K562 (cell line): ENCODE measurements around the gene TAL1. TPM values are rescaled to one million over a fixed set of nuclear protein-coding genes. Genes with fewer than 3 reads are reported as not detected.

Source experiments
- ADNP ChIP-seq: fragments of 200-800 bp; sonication (Bioruptor generic); IDR thresholded peaks from 2 replicates; pipeline ENCODE4 v1.6.1; 2016; ENCODE audit warnings: missing genetic modification characterization, missing compliant biosample characterization
- ETS2 ChIP-seq: IDR thresholded peaks from 2 replicates; pipeline ENCODE4 v1.6.1; 2016; ENCODE audit warnings: borderline replicate concordance, missing genetic modification characterization, mild to moderate bottlenecking, moderate library complexity, missing compliant biosample characterization; ENCODE audit not compliant: poor library complexity, severe bottlenecking
- HDAC1 ChIP-seq, 2 experiments: fragments of 450-650 bp; IDR thresholded peaks; 2 replicates each; pipeline ENCODE4 v1.6.1; 2016 to 2017; ENCODE audit warnings: inconsistent platforms in 1 of 2, mild to moderate bottlenecking in 1 of 2, moderate library complexity in 1 of 2
- HDAC3 ChIP-seq: fragments of 450-650 bp; IDR thresholded peaks from 2 replicates; pipeline ENCODE4 v1.6.1; 2018; ENCODE audit warnings: borderline replicate concordance, mild to moderate bottlenecking, moderate library complexity; ENCODE audit not compliant: partially characterized antibody
- HNRNPH1 ChIP-seq: fragments of 200-400 bp; formaldehyde crosslinking; optimal IDR thresholded peaks from 2 replicates; pipeline ENCODE3; 2017; ENCODE audit warnings: low read depth, mild to moderate bottlenecking, low read length, moderate library complexity
- HNRNPL ChIP-seq: fragments of 200-400 bp; formaldehyde crosslinking; IDR thresholded peaks from 2 replicates; pipeline ENCODE4 v1.6.1; 2017; ENCODE audit warnings: low read depth, mild to moderate bottlenecking, low read length
- ILK ChIP-seq: fragments of 450-650 bp; IDR thresholded peaks from 2 replicates; pipeline ENCODE4 v1.6.1; 2016; ENCODE audit warnings: missing genetic modification characterization, low read depth, mild to moderate bottlenecking, missing compliant biosample characterization, moderate library complexity, borderline replicate concordance
- JUN ChIP-seq, 2 experiments: sonication (generic) in 1 of 2; formaldehyde crosslinking in 1 of 2; IDR thresholded peaks; 2 replicates each; pipeline versions ENCODE4 v1.6.1 to v1.8.0; 2012 to 2022; ENCODE audit warnings: borderline replicate concordance in 2 of 2, mild to moderate bottlenecking in 2 of 2, improper control_type of control experiment in 1 of 2, low read depth in 1 of 2, low read length in 1 of 2, missing genetic modification reagents in 1 of 2
- MTA3 ChIP-seq: fragments of 450-650 bp; formaldehyde crosslinking; IDR thresholded peaks from 2 replicates; pipeline ENCODE4 v1.6.1; 2017; ENCODE audit warnings: mild to moderate bottlenecking, borderline replicate concordance
- NCOA1 ChIP-seq: fragments of 450-650 bp; IDR thresholded peaks from 2 replicates; pipeline ENCODE4 v1.6.1; 2016; ENCODE audit warnings: low read depth
- NUFIP1 ChIP-seq: fragments of 450-650 bp; IDR thresholded peaks from 2 replicates; pipeline ENCODE4 v1.6.1; 2018; ENCODE audit not compliant: partially characterized antibody
- PCBP1 ChIP-seq: fragments of 200-400 bp; formaldehyde crosslinking; IDR thresholded peaks from 2 replicates; pipeline ENCODE4 v1.6.1; 2018; ENCODE audit warnings: mild to moderate bottlenecking, low read depth, low read length; ENCODE audit not compliant: poor library complexity, severe bottlenecking
- POLR2G ChIP-seq: fragments of 200-400 bp; formaldehyde crosslinking; IDR thresholded peaks from 2 replicates; pipeline ENCODE4 v1.6.1; 2017; ENCODE audit warnings: low read depth, mild to moderate bottlenecking, antibody characterized with exemption, low read length, moderate library complexity
- POLR3G ChIP-seq: IDR thresholded peaks from 2 replicates; pipeline ENCODE4 v1.6.1; 2011; ENCODE audit not compliant: insufficient read length, insufficient replicate concordance; ENCODE audit errors: extremely low read depth
- RAD21 ChIP-seq, 2 experiments: fragments of 250-450 bp in 1 of 2; fragments of 450-650 bp in 1 of 2; sonication (Bioruptor Pico) in 1 of 2; formaldehyde crosslinking in 1 of 2; IDR thresholded peaks in 1 of 2; conservative IDR thresholded peaks in 1 of 2; 2 replicates each; pipeline versions ENCODE4 v1.4.0 to v1.8.0; 2020 to 2022; ENCODE audit warnings: mild to moderate bottlenecking in 2 of 2, moderate library complexity in 1 of 2
- RBBP5 ChIP-seq: fragments of 200-600 bp; sonication (generic); IDR thresholded peaks from 2 replicates; pipeline ENCODE4 v1.6.1; 2012; ENCODE audit warnings: borderline replicate concordance, mild to moderate bottlenecking, low read length, control low read depth, inconsistent platforms; ENCODE audit not compliant: insufficient read depth, poor library complexity, severe bottlenecking
- RBM25 ChIP-seq: fragments of 200-400 bp; formaldehyde crosslinking; IDR thresholded peaks from 2 replicates; pipeline ENCODE4 v1.6.1; 2018; ENCODE audit warnings: low read length, low read depth, moderate library complexity; ENCODE audit not compliant: severe bottlenecking
- SAP30 ChIP-seq: fragments of 200-600 bp; sonication (generic); IDR thresholded peaks from 2 replicates; pipeline ENCODE4 v1.6.1; 2012; ENCODE audit warnings: borderline replicate concordance, low read depth, mild to moderate bottlenecking, moderate library complexity, low read length, control low read depth, inconsistent platforms; ENCODE audit not compliant: insufficient read depth, poor library complexity, severe bottlenecking
- SP1 ChIP-seq: sonication (generic); formaldehyde crosslinking; IDR thresholded peaks from 2 replicates; pipeline ENCODE4 v1.8.1; 2022; ENCODE audit warnings: mild to moderate bottlenecking, missing genetic modification reagents
- TAL1 ChIP-seq: fragments of 450-650 bp; IDR thresholded peaks from 2 replicates; pipeline ENCODE4 v1.6.1; 2016; ENCODE audit warnings: mild to moderate bottlenecking
- ZBTB1 ChIP-seq: sonication (generic); formaldehyde crosslinking; IDR thresholded peaks from 2 replicates; pipeline ENCODE4 v1.8.1; 2023; ENCODE audit warnings: missing genetic modification reagents, low read depth, mild to moderate bottlenecking, borderline replicate concordance
- ZKSCAN8 ChIP-seq: fragments of 200-800 bp; sonication (Bioruptor generic); IDR thresholded peaks from 2 replicates; pipeline ENCODE4 v1.6.1; 2016; ENCODE audit warnings: missing genetic modification characterization, missing compliant biosample characterization
- ZNF561 ChIP-seq: fragments of 450-650 bp; formaldehyde crosslinking; conservative IDR thresholded peaks from 2 replicates; pipeline ENCODE4 v1.4.0; 2020; ENCODE audit warnings: mild to moderate bottlenecking, moderate library complexity
- ZNF644 ChIP-seq: fragments of 200-800 bp; sonication (Bioruptor generic); IDR thresholded peaks from 2 replicates; pipeline ENCODE4 v1.6.1; 2016; ENCODE audit warnings: low read depth, missing genetic modification characterization, missing compliant biosample characterization
- polyA plus RNA-seq, 8 experiments: library from polyadenylated mRNA; depleted of rRNA in 4 of 8; stranded (reverse) in 5 of 8; unstranded in 3 of 8; fragments of >200 nt; fragmentation: Nextera tagmentation in 2 of 8; fragmentation: Illumina TruSeq in 1 of 8; extraction: Ambion mirVana in 2 of 8; extraction: Trizol in 1 of 8; gene quantifications; 2 replicates each; pipeline versions ENCODE4 v1.2.1 to v1.2.3, GENCODE V29; 2011 to 2014; ENCODE audit warnings: inconsistent platforms in 1 of 8, missing spikeins in 1 of 8
- total RNA-seq, 7 experiments: library from RNA; depleted of rRNA in 6 of 7; stranded (reverse); fragments of >200 nt in 6 of 7; fragmentation: Illumina TruSeq in 2 of 7; extraction: Trizol in 2 of 7; gene quantifications; 2 replicates each; pipeline versions ENCODE4 v1.2.1 to v1.2.3, GENCODE V29; 2011 to 2021; ENCODE audit warnings: low replicate concordance in 1 of 7
- TF ChIP-seq, protein P1 (sequence below): fragments of 250-450 bp; sonication (Bioruptor Pico); IDR thresholded peaks from 2 replicates; pipeline ENCODE4 v1.8.0; 2021; ENCODE audit warnings: moderate library complexity, mild to moderate bottlenecking, inconsistent platforms

Gene TAL1
- total and polyA plus RNA-seq, 9 of the 15 experiments (the other 6 are each of a cell fraction or from before 2014, with no cell fraction given) = 18.5 to 106 (median 59.7) TPM

DNA sequence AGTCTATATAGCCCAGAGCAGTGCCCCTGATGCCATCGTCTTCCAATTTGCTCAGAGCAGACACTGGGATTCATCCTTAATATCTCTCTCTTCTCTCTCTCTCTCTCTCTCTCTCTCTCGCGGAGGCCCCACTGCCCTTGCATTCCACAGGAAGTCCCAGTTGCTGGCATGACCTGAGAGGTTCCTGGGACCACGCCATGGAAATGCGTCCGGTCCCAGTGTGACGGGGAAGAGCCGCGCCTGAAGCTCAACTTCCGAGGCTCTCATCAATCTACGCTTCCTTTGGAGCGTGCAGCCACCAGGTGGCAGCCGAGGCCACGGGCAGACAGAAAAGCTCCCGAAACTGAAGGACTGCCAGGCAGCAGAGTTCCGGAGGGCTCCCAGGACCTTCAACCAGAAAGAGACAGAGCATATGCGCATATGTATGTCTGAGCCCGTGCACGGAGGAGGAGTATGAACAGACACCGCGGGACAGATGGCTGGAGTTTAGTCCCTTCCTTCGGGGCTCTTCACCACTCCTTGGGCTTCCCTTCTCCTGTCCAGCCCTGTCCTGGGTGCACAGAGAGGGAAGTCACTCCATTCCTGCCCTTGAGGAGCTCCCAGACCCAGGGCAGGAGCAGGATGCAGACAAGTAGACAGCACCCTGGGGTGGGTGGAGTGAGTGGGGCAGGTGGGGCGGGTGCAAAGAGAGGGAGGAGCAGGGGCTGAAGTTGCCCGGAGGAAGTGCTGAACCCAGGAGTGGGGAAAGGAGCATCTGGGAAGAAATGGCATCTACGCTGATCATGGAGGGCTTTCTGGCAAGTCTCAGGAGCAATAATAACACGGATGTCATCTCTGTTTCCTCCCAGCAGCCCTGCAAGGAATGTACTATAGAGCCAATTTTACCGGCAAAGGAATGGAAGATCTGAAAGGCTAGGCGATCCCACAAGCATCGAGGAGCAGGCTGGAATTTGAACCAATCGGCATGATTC lies 52.7 kb downstream of the TAL1 start (continued):
- TF ChIP-seq ETS2 (tag) (no peak), NUFIP1 (no peak), SAP30 (no peak), TAL1 (no peak), RBM25 (no peak), SP1 (CRISPR knock-in tag) (peak; percentile 73; the same call in 1 of the 2 replicates), HNRNPH1 (no peak), RAD21 (CRISPR knock-in tag; conservative IDR thresholded peaks at IDR 0.05 in 1 of 2, IDR thresholded peaks at IDR 0.05 in 1 of 2) (peak; percentile 96 to 98), ZKSCAN8 (CRISPR knock-in tag) (no peak), MTA3 (peak; percentile 66; the same call in 1 of the 2 replicates), NCOA1 (no peak), ADNP (tag) (no peak), RBBP5 (no peak), ILK (tag) (no peak), POLR3G (no peak), ZNF644 (no peak), HDAC3 (no peak), JUN (IDR thresholded peaks at IDR 0.05; ENCODE audit: borderline replicate concordance, low read depth, low read length) (no peak), JUN (CRISPR knock-in tag; IDR thresholded peaks at IDR 0.05; ENCODE audit: borderline replicate concordance) (no peak), ZBTB1 (CRISPR knock-in tag) (no peak), PCBP1 (peak; percentile 93), HDAC1 (IDR thresholded peaks at IDR 0.05) (peak in 1 of 2 experiments; percentile 39; a peak in 1 of 4 replicates), HNRNPL (no peak), ZNF561 (CRISPR knock-in tag) (no peak), POLR2G (peak; percentile 80)
- TF ChIP-seq, protein P1, sequence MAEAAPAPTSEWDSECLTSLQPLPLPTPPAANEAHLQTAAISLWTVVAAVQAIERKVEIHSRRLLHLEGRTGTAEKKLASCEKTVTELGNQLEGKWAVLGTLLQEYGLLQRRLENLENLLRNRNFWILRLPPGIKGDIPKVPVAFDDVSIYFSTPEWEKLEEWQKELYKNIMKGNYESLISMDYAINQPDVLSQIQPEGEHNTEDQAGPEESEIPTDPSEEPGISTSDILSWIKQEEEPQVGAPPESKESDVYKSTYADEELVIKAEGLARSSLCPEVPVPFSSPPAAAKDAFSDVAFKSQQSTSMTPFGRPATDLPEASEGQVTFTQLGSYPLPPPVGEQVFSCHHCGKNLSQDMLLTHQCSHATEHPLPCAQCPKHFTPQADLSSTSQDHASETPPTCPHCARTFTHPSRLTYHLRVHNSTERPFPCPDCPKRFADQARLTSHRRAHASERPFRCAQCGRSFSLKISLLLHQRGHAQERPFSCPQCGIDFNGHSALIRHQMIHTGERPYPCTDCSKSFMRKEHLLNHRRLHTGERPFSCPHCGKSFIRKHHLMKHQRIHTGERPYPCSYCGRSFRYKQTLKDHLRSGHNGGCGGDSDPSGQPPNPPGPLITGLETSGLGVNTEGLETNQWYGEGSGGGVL (CRISPR knock-in tag) = no peak
